ENCODE results near the gene ERP27.

GRCh38 chr12:14982562-14982961, 44.2 kb upstream of the ERP27 start:
- TF ChIP-seq POLR2A (IDR thresholded peaks at IDR 0.05): no peak
- no peak for TF ChIP-seq POLR2AphosphoS5 (IDR thresholded peaks at IDR 0.05)

All from stomach (tissue), 4 donors.